ENCODE data around the gene IL4R.

IL4R gene

GRCh38 chr16:27403601-27403992 lies 89.8 kb downstream of the IL4R start:
- H3F3A ChIP-seq (ENCODE audit: low read depth) = no peaks in the 10 kb centered on the region
- no peaks in the 10 kb centered on the region for H3K27me3 ChIP-seq (ENCODE audit: insufficient read depth, low read length, poor library complexity, severe bottlenecking)
- H3K4me2 ChIP-seq (ENCODE audit: low read depth, low read length, poor library complexity, severe bottlenecking) = peak overlapping the region; percentile 86
- H3K36me3 ChIP-seq (ENCODE audit: insufficient read depth, low read length) = no peaks in the 10 kb centered on the region
- TF ChIP-seq, protein P1, sequence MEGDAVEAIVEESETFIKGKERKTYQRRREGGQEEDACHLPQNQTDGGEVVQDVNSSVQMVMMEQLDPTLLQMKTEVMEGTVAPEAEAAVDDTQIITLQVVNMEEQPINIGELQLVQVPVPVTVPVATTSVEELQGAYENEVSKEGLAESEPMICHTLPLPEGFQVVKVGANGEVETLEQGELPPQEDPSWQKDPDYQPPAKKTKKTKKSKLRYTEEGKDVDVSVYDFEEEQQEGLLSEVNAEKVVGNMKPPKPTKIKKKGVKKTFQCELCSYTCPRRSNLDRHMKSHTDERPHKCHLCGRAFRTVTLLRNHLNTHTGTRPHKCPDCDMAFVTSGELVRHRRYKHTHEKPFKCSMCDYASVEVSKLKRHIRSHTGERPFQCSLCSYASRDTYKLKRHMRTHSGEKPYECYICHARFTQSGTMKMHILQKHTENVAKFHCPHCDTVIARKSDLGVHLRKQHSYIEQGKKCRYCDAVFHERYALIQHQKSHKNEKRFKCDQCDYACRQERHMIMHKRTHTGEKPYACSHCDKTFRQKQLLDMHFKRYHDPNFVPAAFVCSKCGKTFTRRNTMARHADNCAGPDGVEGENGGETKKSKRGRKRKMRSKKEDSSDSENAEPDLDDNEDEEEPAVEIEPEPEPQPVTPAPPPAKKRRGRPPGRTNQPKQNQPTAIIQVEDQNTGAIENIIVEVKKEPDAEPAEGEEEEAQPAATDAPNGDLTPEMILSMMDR (conservative IDR thresholded peaks at IDR 0.05; ENCODE audit: low read length) = no peak
- TF ChIP-seq EZH2phosphoT487 (IDR thresholded peaks at IDR 0.05; ENCODE audit: borderline replicate concordance) = no peak
- no peak overlapping the region for H2AFZ ChIP-seq (ENCODE audit: low read length)
- H3K4me1 ChIP-seq (ENCODE audit: insufficient read depth, low read length, poor library complexity, severe bottlenecking) = peaks cover 70% of the 10 kb centered on the region
- H3K9me3 ChIP-seq (ENCODE audit: insufficient read depth, low read depth, low read length) = no peaks in the 10 kb centered on the region
- H3K4me3 ChIP-seq (ENCODE audit: low read length, poor library complexity, severe bottlenecking) = no peak overlapping the region
- no peaks in the 10 kb centered on the region for H3K9me2 ChIP-seq (replicated peaks; ENCODE audit: low read depth, low read length)
- no peaks in the 10 kb centered on the region for H4K20me1 ChIP-seq (ENCODE audit: insufficient read depth, low read length, poor library complexity, severe bottlenecking)
- no peaks in the 10 kb centered on the region for H3K79me2 ChIP-seq (ENCODE audit: insufficient read depth, low read length)
- peak overlapping the region; percentile 67 for H3K9ac ChIP-seq (ENCODE audit: low read depth, low read length, poor library complexity, severe bottlenecking)

GRCh38 chr16:27404163-27404823 lies 90.5 kb downstream of the IL4R start:
- no peak overlapping the region for H2AFZ ChIP-seq (ENCODE audit: low read length)
- H3K36me3 ChIP-seq (ENCODE audit: insufficient read depth, low read length) = no peaks in the 10 kb centered on the region
- H3K4me3 ChIP-seq (ENCODE audit: low read length, poor library complexity, severe bottlenecking) = no peak overlapping the region
- H3K9me3 ChIP-seq (ENCODE audit: insufficient read depth, low read depth, low read length) = no peaks in the 10 kb centered on the region
- H3K4me2 ChIP-seq (ENCODE audit: low read depth, low read length, poor library complexity, severe bottlenecking) = no peak overlapping the region
- H3F3A ChIP-seq (ENCODE audit: low read depth) = no peaks in the 10 kb centered on the region
- H3K9ac ChIP-seq (ENCODE audit: low read depth, low read length, poor library complexity, severe bottlenecking) = no peak overlapping the region
- H3K4me1 ChIP-seq (ENCODE audit: insufficient read depth, low read length, poor library complexity, severe bottlenecking) = peaks cover 65% of the 10 kb centered on the region
- H4K20me1 ChIP-seq (ENCODE audit: insufficient read depth, low read length, poor library complexity, severe bottlenecking) = no peaks in the 10 kb centered on the region
- no peaks in the 10 kb centered on the region for H3K79me2 ChIP-seq (ENCODE audit: insufficient read depth, low read length)
- TF ChIP-seq EZH2phosphoT487 (IDR thresholded peaks at IDR 0.05; ENCODE audit: borderline replicate concordance) = no peak
- TF ChIP-seq, protein P1 (conservative IDR thresholded peaks at IDR 0.05; ENCODE audit: low read length) = no peak
- H3K9me2 ChIP-seq (replicated peaks; ENCODE audit: low read depth, low read length) = no peaks in the 10 kb centered on the region
- H3K27me3 ChIP-seq (ENCODE audit: insufficient read depth, low read length, poor library complexity, severe bottlenecking) = no peaks in the 10 kb centered on the region

GRCh38 chr16:27405546-27406451 lies 92.0 kb downstream of the IL4R start:
- Histone ChIP-seq H3K9ac (ENCODE audit: low read depth, low read length, poor library complexity, severe bottlenecking) (peak overlapping the region; percentile 47), H3F3A (ENCODE audit: low read depth) (no peaks in the 10 kb centered on the region), H3K4me3 (ENCODE audit: low read length, poor library complexity, severe bottlenecking) (peak overlapping the region; percentile 31), H3K9me2 (replicated peaks; ENCODE audit: low read depth, low read length) (no peaks in the 10 kb centered on the region), H3K27me3 (ENCODE audit: insufficient read depth, low read length, poor library complexity, severe bottlenecking) (no peaks in the 10 kb centered on the region), H3K36me3 (ENCODE audit: insufficient read depth, low read length) (no peaks in the 10 kb centered on the region), H3K4me1 (ENCODE audit: insufficient read depth, low read length, poor library complexity, severe bottlenecking) (peaks cover 57% of the 10 kb centered on the region), H4K20me1 (ENCODE audit: insufficient read depth, low read length, poor library complexity, severe bottlenecking) (no peaks in the 10 kb centered on the region), H3K79me2 (ENCODE audit: insufficient read depth, low read length) (no peaks in the 10 kb centered on the region), H3K9me3 (ENCODE audit: insufficient read depth, low read depth, low read length) (no peaks in the 10 kb centered on the region), H2AFZ (ENCODE audit: low read length) (no peak overlapping the region), H3K4me2 (ENCODE audit: low read depth, low read length, poor library complexity, severe bottlenecking) (peak overlapping the region; percentile 43)
- TF ChIP-seq EZH2phosphoT487 (IDR thresholded peaks at IDR 0.05; ENCODE audit: borderline replicate concordance) = no peak
- TF ChIP-seq, protein P1 (conservative IDR thresholded peaks at IDR 0.05; ENCODE audit: low read length) = no peak

Data from Loucy (cell line).